H1 (cell line): ENCODE measurements around the gene INSYN1. TPM values are rescaled to one million over a fixed set of nuclear protein-coding genes. Genes with fewer than 3 reads are reported as not detected.

Source experiments
- CTCF ChIA-PET: fragments of 300-600 bp; sonication (Branson Sonifier 250); formaldehyde crosslinking; loops from one replicate; lab custom pipeline; 2021; ENCODE audit not compliant: partially characterized antibody; lab: Charles Lee
- POLR2A ChIA-PET: fragments of 300-600 bp; sonication (Branson Sonifier 250); formaldehyde crosslinking; loops from one replicate; lab custom pipeline; 2021; ENCODE audit warnings: inconsistent platforms; ENCODE audit not compliant: partially characterized antibody; lab: Charles Lee
- DNase-seq, 2 experiments: peaks; one replicate each; pipeline versions ENCODE4 v3.0.0 to v3.0.0-alpha.2; 2010 to 2022; ENCODE audit warnings: low spot score in 2 of 2, low read depth in 1 of 2, mixed read lengths in 1 of 2
- FAIRE-seq: peaks from 2 replicates; lab custom pipeline; 2011; peaks lifted over from hg19 to GRCh38; lab: Jason Lieb, UNC
- H2AFZ ChIP-seq: 2 replicates; pipeline ENCODE4 v1.8.1; 2012; ENCODE audit warnings: low read length, inconsistent platforms
- H2AK5ac ChIP-seq: 2 replicates; pipeline ENCODE4 v1.6.1; 2013; ENCODE audit warnings: low read depth, low read length
- H2BK120ac ChIP-seq: replicated peaks from 2 replicates; pipeline ENCODE3; 2013; ENCODE audit warnings: low read depth, low read length, inconsistent platforms
- H2BK12ac ChIP-seq: 2 replicates; pipeline ENCODE4 v1.6.1; 2013; ENCODE audit warnings: low read depth, low read length
- H2BK15ac ChIP-seq: 2 replicates; pipeline ENCODE4 v1.6.1; 2013; ENCODE audit warnings: low read length
- H2BK20ac ChIP-seq: 2 replicates; pipeline ENCODE4 v1.6.1; 2013; ENCODE audit warnings: low read length
- H2BK5ac ChIP-seq: 2 replicates; pipeline ENCODE4 v1.6.1; 2013; ENCODE audit warnings: low read depth, low read length
- H3K14ac ChIP-seq: 2 replicates; pipeline ENCODE4 v1.6.1; 2013; ENCODE audit warnings: inconsistent platforms; ENCODE audit not compliant: insufficient read length
- H3K18ac ChIP-seq: 2 replicates; pipeline ENCODE4 v1.6.1; 2013; ENCODE audit warnings: low read length; ENCODE audit errors: extremely low read depth
- H3K23ac ChIP-seq: 2 replicates; pipeline ENCODE4 v1.6.1; 2013; ENCODE audit warnings: inconsistent platforms; ENCODE audit not compliant: insufficient read length
- H3K23me2 ChIP-seq: 2 replicates; pipeline ENCODE4 v1.6.1; 2013; ENCODE audit warnings: low read depth, low read length
- H3K27ac ChIP-seq: 2 replicates; pipeline ENCODE4 v1.6.1; 2011; ENCODE audit warnings: low read depth, low read length, inconsistent platforms
- H3K27me3 ChIP-seq, 4 experiments: replicated peaks in 1 of 4; 1 replicate in 1 of 4; 2 replicates in 3 of 4; pipeline versions ENCODE4 v1.6.1 to v1.8.1; 2011 to 2013; ENCODE audit warnings: low read length in 3 of 4, mild to moderate bottlenecking in 3 of 4, inconsistent platforms in 2 of 4, mixed read lengths in 2 of 4, moderate library complexity in 1 of 4; ENCODE audit not compliant: control insufficient read depth in 3 of 4, insufficient read depth in 3 of 4; ENCODE audit errors: extremely low read depth in 1 of 4
- H3K36me3 ChIP-seq, 4 experiments: 2 replicates each; pipeline versions ENCODE4 v1.6.1 to v1.8.1; 2011 to 2013; ENCODE audit warnings: mild to moderate bottlenecking in 4 of 4, low read length in 3 of 4, moderate library complexity in 2 of 4, control low read depth in 1 of 4, inconsistent platforms in 1 of 4; ENCODE audit not compliant: insufficient read depth in 4 of 4, control insufficient read depth in 2 of 4
- H3K4ac ChIP-seq: replicated peaks from 2 replicates; pipeline ENCODE3; 2013; ENCODE audit warnings: low read length, low read depth, mixed read lengths, inconsistent platforms; ENCODE audit not compliant: insufficient read length
- H3K4me1 ChIP-seq, 4 experiments: replicated peaks in 1 of 4; 1 replicate in 1 of 4; 2 replicates in 3 of 4; pipeline versions ENCODE4 v1.6.1 to v1.8.1; 2011 to 2013; ENCODE audit warnings: low read length in 3 of 4, inconsistent platforms in 2 of 4, mixed read lengths in 1 of 4; ENCODE audit not compliant: insufficient read depth in 4 of 4, control insufficient read depth in 3 of 4
- H3K4me2 ChIP-seq, 2 experiments: 2 replicates each; pipeline versions ENCODE4 v1.6.1 to v1.8.1; 2011 to 2013; ENCODE audit warnings: low read depth in 2 of 2, low read length in 2 of 2, control low read depth in 1 of 2, inconsistent platforms in 1 of 2, mild to moderate bottlenecking in 1 of 2; ENCODE audit not compliant: insufficient read depth in 1 of 2
- H3K4me3 ChIP-seq, 4 experiments: fragments of 200-600, 300-600 bp in 1 of 4; sonication (generic), shearing (Covaris generic), sonication (Bioruptor Twin) in 1 of 4; 2 replicates each; pipeline versions ENCODE4 v1.5.1 to v1.8.1; 2011 to 2016; ENCODE audit warnings: low read length in 4 of 4, low read depth in 3 of 4, control low read depth in 2 of 4, inconsistent platforms in 2 of 4, mild to moderate bottlenecking in 2 of 4, mixed read lengths in 1 of 4, moderate library complexity in 1 of 4; ENCODE audit not compliant: insufficient read depth in 2 of 4; ENCODE audit errors: extremely low read depth in 1 of 4
- H3K56ac ChIP-seq: replicated peaks from 2 replicates; pipeline ENCODE3; 2013; ENCODE audit warnings: low read depth, mild to moderate bottlenecking, mixed read lengths, low read length, inconsistent platforms; ENCODE audit not compliant: insufficient read length
- H3K79me1 ChIP-seq: 2 replicates; pipeline ENCODE4 v1.6.1; 2013; ENCODE audit warnings: low read depth, low read length, control low read depth
- H3K79me2 ChIP-seq, 2 experiments: 2 replicates each; pipeline versions ENCODE4 v1.6.1 to v1.8.1; 2012 to 2013; ENCODE audit warnings: low read length in 2 of 2, mild to moderate bottlenecking in 2 of 2, inconsistent platforms in 1 of 2; ENCODE audit not compliant: insufficient read depth in 2 of 2, control insufficient read depth in 1 of 2
- H3K9ac ChIP-seq, 4 experiments: replicated peaks in 1 of 4; 1 replicate in 1 of 4; 2 replicates in 3 of 4; pipeline versions ENCODE4 v1.6.1 to v1.8.1; 2011 to 2013; ENCODE audit warnings: low read depth in 3 of 4, low read length in 3 of 4, control low read depth in 2 of 4, mild to moderate bottlenecking in 2 of 4, moderate library complexity in 2 of 4, inconsistent platforms in 1 of 4; ENCODE audit errors: extremely low read depth in 1 of 4
- H3K9me3 ChIP-seq, 2 experiments: 2 replicates each; pipeline versions ENCODE4 v1.6.1 to v1.8.1; 2012 to 2013; ENCODE audit warnings: mild to moderate bottlenecking in 2 of 2, moderate library complexity in 2 of 2, control low read depth in 1 of 2, inconsistent platforms in 1 of 2, low read depth in 1 of 2, low read length in 1 of 2, mixed read lengths in 1 of 2; ENCODE audit not compliant: insufficient read depth in 2 of 2
- H4K20me1 ChIP-seq, 2 experiments: replicated peaks in 1 of 2; 2 replicates each; pipeline versions ENCODE3 to v1.8.1; 2011 to 2013; ENCODE audit warnings: inconsistent platforms in 2 of 2, low read length in 2 of 2, mild to moderate bottlenecking in 1 of 2; ENCODE audit not compliant: insufficient read depth in 2 of 2, control insufficient read depth in 1 of 2
- H4K5ac ChIP-seq: 2 replicates; pipeline ENCODE4 v1.6.1; 2013; ENCODE audit warnings: low read length, low read depth, mixed read lengths, inconsistent platforms; ENCODE audit not compliant: insufficient read length
- H4K8ac ChIP-seq: 2 replicates; pipeline ENCODE4 v1.8.0; 2013; ENCODE audit warnings: mild to moderate bottlenecking, moderate library complexity, low read length, inconsistent platforms; ENCODE audit not compliant: insufficient read depth; ENCODE audit errors: extremely low read depth
- H4K91ac ChIP-seq: replicated peaks from 2 replicates; pipeline ENCODE3; 2013; ENCODE audit warnings: low read length, mixed read lengths, inconsistent platforms; ENCODE audit not compliant: insufficient read length
- BCL11A ChIP-seq, 2 experiments: IDR thresholded peaks; one replicate each; pipeline ENCODE4 v1.6.1; 2011; ENCODE audit warnings: low read depth in 2 of 2, low read length in 2 of 2, mild to moderate bottlenecking in 2 of 2
- BRCA1 ChIP-seq: IDR thresholded peaks from 2 replicates; pipeline ENCODE4 v1.6.1; 2012; ENCODE audit warnings: low read depth, low read length, improper control_type of control experiment
- EP300 ChIP-seq, 2 experiments: IDR thresholded peaks; 1 replicate in 1 of 2; 2 replicates in 1 of 2; pipeline ENCODE4 v1.6.1; 2011 to 2012; ENCODE audit warnings: low read depth in 2 of 2, low read length in 2 of 2, mild to moderate bottlenecking in 2 of 2, borderline replicate concordance in 1 of 2, inconsistent platforms in 1 of 2, moderate library complexity in 1 of 2
- GTF2F1 ChIP-seq: IDR thresholded peaks from 2 replicates; pipeline ENCODE4 v1.6.1; 2012; ENCODE audit warnings: low read depth, low read length, improper control_type of control experiment, borderline replicate concordance
- JUND ChIP-seq: IDR thresholded peaks from 2 replicates; pipeline ENCODE4 v1.6.1; 2011; ENCODE audit warnings: mild to moderate bottlenecking, improper control_type of control experiment, low read length
- KDM5A ChIP-seq: fragments of 200-600 bp; IDR thresholded peaks from 2 replicates; pipeline ENCODE4 v1.7.1; 2012; ENCODE audit warnings: mild to moderate bottlenecking, low read length, inconsistent platforms, mixed read lengths
- MAX ChIP-seq: IDR thresholded peaks from 2 replicates; pipeline ENCODE4 v1.6.1; 2012; ENCODE audit warnings: inconsistent platforms
- NANOG ChIP-seq: IDR thresholded peaks from 2 replicates; pipeline ENCODE4 v1.6.1; 2011; ENCODE audit warnings: low read length, low read depth, mild to moderate bottlenecking, inconsistent platforms; ENCODE audit not compliant: insufficient read depth, poor library complexity, severe bottlenecking
- POLR2AphosphoS5 ChIP-seq: IDR thresholded peaks from 2 replicates; pipeline ENCODE4 v1.6.1; 2011; ENCODE audit warnings: low read depth, low read length
- RAD21 ChIP-seq, 2 experiments: IDR thresholded peaks in 1 of 2; conservative IDR thresholded peaks in 1 of 2; 2 replicates each; pipeline ENCODE4 v1.6.1; 2011; ENCODE audit warnings: low read depth in 2 of 2, low read length in 2 of 2, improper control_type of control experiment in 1 of 2, inconsistent platforms in 1 of 2, mild to moderate bottlenecking in 1 of 2, moderate library complexity in 1 of 2
- SP4 ChIP-seq: IDR thresholded peaks from 2 replicates; pipeline ENCODE4 v1.6.1; 2012; ENCODE audit warnings: low read length, inconsistent platforms
- SRF ChIP-seq: IDR thresholded peaks from 2 replicates; pipeline ENCODE4 v1.6.1; 2011; ENCODE audit warnings: mild to moderate bottlenecking, low read depth, low read length, moderate library complexity
- SUZ12 ChIP-seq: fragments of 200-600 bp; sonication (generic); IDR thresholded peaks from 2 replicates; pipeline ENCODE4 v1.6.1; 2012; ENCODE audit warnings: mild to moderate bottlenecking, inconsistent platforms, low read length, moderate library complexity, mixed read lengths
- TBP ChIP-seq: IDR thresholded peaks from 2 replicates; pipeline ENCODE4 v1.6.1; 2011; ENCODE audit warnings: low read depth, low read length, improper control_type of control experiment
- WGBS, 2 experiments: shearing (Covaris generic) in 1 of 2; methylation state at CpG; one replicate each; pipeline versions ENCODE4 v1.1.6 to v1.1.7; 2013 to 2015; ENCODE audit warnings: low lambda C conversion rate in 2 of 2, mixed read lengths in 2 of 2, inconsistent platforms in 1 of 2, low coverage in 1 of 2, missing lambda C conversion rate in 1 of 2; ENCODE audit not compliant: insufficient replicate concordance in 2 of 2, insufficient coverage in 1 of 2, insufficient read length in 1 of 2; ENCODE audit errors: extremely low coverage in 1 of 2, missing lambda C conversion rate in 1 of 2; 5-methylcytosine and 5-hydroxymethylcytosine counted together
- polyA plus RNA-seq, 7 experiments: library from polyadenylated mRNA; depleted of rRNA in 3 of 7; stranded (reverse) in 5 of 7; unstranded in 2 of 7; fragments of >200 nt in 5 of 7; fragments of 200-250 nt in 2 of 7; gene quantifications; 1 replicate in 5 of 7; 2 replicates in 1 of 7; 4 replicates in 1 of 7; pipeline versions ENCODE4 v1.2.1 to v1.2.3, GENCODE V29; 2011 to 2013; ENCODE audit warnings: missing spikeins in 2 of 7, mixed read lengths in 2 of 7
- total RNA-seq: library from RNA; stranded (reverse); fragmentation: NEBNext Ultra II Directional; extraction: Animal tissue kit (Norgen Biotek cat#: 25700); gene quantifications from 2 replicates; pipeline ENCODE4 v1.2.1, GENCODE V29; 2021

The INSYN1 gene
- total and polyA plus RNA-seq, 2 of the 8 experiments (the other 6 are each of a cell fraction or from before 2014, with no cell fraction given): 7.2 to 10.2 TPM

DNA sequence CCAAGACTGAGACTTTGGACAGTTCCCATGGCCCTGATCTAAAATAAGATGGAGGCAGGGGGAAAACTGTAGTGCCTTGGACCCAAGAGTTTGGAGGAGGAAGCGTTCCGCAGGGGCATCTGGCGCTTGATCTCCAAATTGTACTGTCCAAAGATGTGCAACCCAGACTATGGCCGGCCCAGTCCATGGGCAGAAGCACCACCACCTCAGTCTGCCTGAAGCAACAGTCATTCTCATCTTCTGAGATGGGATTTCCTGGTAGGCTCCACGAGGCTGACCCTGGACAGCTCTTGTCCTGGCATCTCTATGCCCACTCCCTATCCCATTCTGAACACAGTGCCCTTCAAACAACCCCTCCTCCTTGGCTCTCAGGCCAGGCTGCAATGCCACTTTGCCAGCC, 3.6 kb downstream of the INSYN1 start:
- Histone ChIP-seq H4K91ac (no peak overlapping the region), H3K36me3 (no peaks in the 10 kb centered on the region), H3K9ac (no peak overlapping the region), H2BK15ac (no peak overlapping the region), H4K20me1 (no peaks in the 10 kb centered on the region), H2BK120ac (no peak overlapping the region), H2BK20ac (no peak overlapping the region), H3K79me2 (no peaks in the 10 kb centered on the region), H3K23me2 (peaks cover 16% of the 10 kb centered on the region; the same call in 1 of the 2 replicates), H3K4me2 (no peak overlapping the region), H3K14ac (no peak overlapping the region), H4K8ac (no peak overlapping the region), H3K18ac (no peak overlapping the region), H2BK12ac (peak overlapping the region; percentile 50; the same call in 1 of the 2 replicates), H3K4me1 (peaks cover 13 to 42% (median 21%) of the 10 kb centered on the region in 4 experiments), H3K56ac (no peak overlapping the region), H3K9me3 (no peaks in the 10 kb centered on the region), H3K27me3 (peaks cover 0 to 20% (median 12%) of the 10 kb centered on the region in 4 experiments; a peak in 5 of 7 replicates), H2BK5ac (no peak overlapping the region), H3K23ac (no peak overlapping the region), H2AFZ (no peak overlapping the region), H3K4ac (no peak overlapping the region), H4K5ac (no peak overlapping the region), H3K79me1 (no peaks in the 10 kb centered on the region), H3K27ac (no peak overlapping the region), H3K4me3 (no peak overlapping the region), H2AK5ac (no peak overlapping the region)
- POLR2A ChIA-PET: interaction anchor here (1.2 to 1.4 kb wide), 2 partner anchors 30 kb away, joined by 3 read pairs; no protein-coding TSS in a partner anchor
- DNase-seq (no peak), FAIRE-seq (no peak)
- CTCF ChIA-PET: interaction anchor here (1.1 to 9.4 kb wide), 11 partner anchors 8 to 124 kb away, joined by 3 to 45 read pairs (median 7); partner anchors contain the start of gene TBC1D21
- WGBS, 2 experiments: 90% methylated on average over 5 of the region's 5 CpGs; no CpG with 5 or more reads in 1 of the 2 experiments
- TF ChIP-seq EP300 (IDR thresholded peaks at IDR 0.05; ENCODE audit: borderline replicate concordance in 1 of 2, low read depth in 2 of 2, low read length in 2 of 2): no peak
- TF ChIP-seq RAD21 (IDR thresholded peaks at IDR 0.05 in 1 of 2, conservative IDR thresholded peaks at IDR 0.05 in 1 of 2; ENCODE audit: low read depth in 2 of 2, low read length in 2 of 2): no peak
- no peak for TF ChIP-seq NANOG
- no peak for TF ChIP-seq GTF2F1
- no peak for TF ChIP-seq TBP
- no peak for TF ChIP-seq POLR2AphosphoS5
- no peak for TF ChIP-seq MAX
- TF ChIP-seq KDM5A: no peak
- no peak for TF ChIP-seq SRF
- no peak for TF ChIP-seq BCL11A (IDR thresholded peaks at IDR 0.05; ENCODE audit: low read depth in 2 of 2, low read length in 2 of 2)
- no peak for TF ChIP-seq JUND
- TF ChIP-seq SP4: no peak
- TF ChIP-seq BRCA1: no peak
- TF ChIP-seq SUZ12: no peak
